Stomach (tissue), 4 donors: ENCODE measurements around the gene AUNIP.
A peak's percentile ranks its signal among the peaks of the same experiment; 100 is the strongest.

Experiments used
- CTCF ChIP-seq, 7 experiments: fragments of 450-650 bp in 4 of 7; fragments of 200-600 bp in 3 of 7; sonication (generic) in 3 of 7; IDR thresholded peaks; one replicate each; pipeline ENCODE4 v1.5.1; 2016 to 2019; ENCODE audit warnings: antibody characterized with exemption in 7 of 7, control low read depth in 2 of 7, mild to moderate bottlenecking in 1 of 7
- EP300 ChIP-seq: sonication (generic); formaldehyde crosslinking; IDR thresholded peaks from one replicate; pipeline ENCODE4 v1.6.1; 2017; ENCODE audit warnings: antibody characterized with exemption
- POLR2A ChIP-seq, 4 donors: fragments of 450-650 bp; IDR thresholded peaks; one replicate each; pipeline ENCODE4 v1.6.1; 2016; ENCODE audit warnings: antibody characterized with exemption in 4 of 4, control low read depth in 2 of 4, mild to moderate bottlenecking in 1 of 4, moderate library complexity in 1 of 4
- POLR2AphosphoS5 ChIP-seq, 3 donors: sonication (generic); formaldehyde crosslinking; IDR thresholded peaks; one replicate each; pipeline ENCODE4 v1.6.1; 2016; ENCODE audit warnings: antibody characterized with exemption in 3 of 3

- TF ChIP-seq POLR2A (IDR thresholded peaks at IDR 0.05) (peak in 2 of 4 donors; percentile 69 to 80), CTCF (IDR thresholded peaks at IDR 0.05) (no peak), POLR2AphosphoS5 (IDR thresholded peaks at IDR 0.05) (peak; percentile 89 to 97 (median 97)), EP300 (no peak)
Measured at GRCh38 chr1:25905680-25906643, 46.7 kb upstream of the AUNIP start, which contains the start of gene STMN1.
